Mammary epithelial cell (primary cell): ENCODE data around the gene UNC5C.

Source experiments
- CTCF ChIP-seq, 2 donors: IDR thresholded peaks in 1 of 2; conservative IDR thresholded peaks in 1 of 2; 2 replicates each; pipeline ENCODE4 v1.5.1; 2011 to 2012; ENCODE audit warnings: inconsistent platforms in 2 of 2, low read length in 2 of 2, mild to moderate bottlenecking in 2 of 2, control low read depth in 1 of 2, low read depth in 1 of 2; ENCODE audit not compliant: insufficient read depth in 1 of 2; ENCODE audit errors: extremely low read depth in 1 of 2
- EZH2 ChIP-seq: IDR thresholded peaks from 2 replicates; pipeline ENCODE4 v1.6.1; 2012; ENCODE audit warnings: low read length, inconsistent platforms, borderline replicate concordance

DNA sequence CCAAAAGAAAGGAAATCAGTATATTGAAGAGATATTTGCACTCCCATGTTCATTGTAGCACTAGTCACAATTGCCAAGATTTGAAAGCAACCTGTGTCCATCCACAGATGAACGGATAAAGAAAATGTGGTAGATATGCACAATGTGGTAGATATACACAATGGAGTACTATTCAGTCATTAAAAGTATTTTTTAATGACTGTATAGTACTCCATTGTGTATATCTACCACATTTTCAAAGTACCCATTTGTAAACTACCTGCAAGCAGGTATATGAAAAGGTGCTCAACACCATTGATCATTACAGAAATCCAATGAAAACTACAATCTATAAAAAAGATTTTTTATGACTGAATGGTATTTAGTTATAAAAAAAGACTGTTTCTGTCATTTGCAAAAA is 200.4 kb downstream of the UNC5C start:
- no peak for TF ChIP-seq CTCF (conservative IDR thresholded peaks at IDR 0.05 in 1 of 2, IDR thresholded peaks at IDR 0.05 in 1 of 2; ENCODE audit: extremely low read depth in 1 of 2, insufficient read depth in 1 of 2, low read depth in 1 of 2, low read length in 2 of 2)
- no peak for TF ChIP-seq EZH2
